HG02678 (cell line): ENCODE results near the gene HDAC4.

Experiments used
- ATAC-seq: cut with Tn5 transposase; IDR thresholded peaks from one replicate; pipeline ENCODE4 v1.9.1; 2021; ENCODE audit warnings: mild to moderate bottlenecking, moderate library complexity; ENCODE audit not compliant: unreplicated experiment

Gene HDAC4

GRCh38 chr2:239398521-239398921 lies 2.3 kb downstream of the HDAC4 start:
- ATAC-seq, result no peak

- no peak for ATAC-seq
These were observed 2.8 kb downstream of the HDAC4 start for GRCh38 chr2:239397931-239398471.

GRCh38 chr2:239396881-239397681 lies 3.7 kb downstream of the HDAC4 start:
- no peak for ATAC-seq

GRCh38 chr2:239395524-239395923 lies 5.3 kb downstream of the HDAC4 start:
- ATAC-seq, result no peak

- ATAC-seq, result no peak
These were observed 5.8 kb downstream of the HDAC4 start for GRCh38 chr2:239394978-239395377.

GRCh38 chr2:239394346-239394945 lies 6.4 kb downstream of the HDAC4 start:
- ATAC-seq, result no peak

GRCh38 chr2:239393941-239394340 lies 6.9 kb downstream of the HDAC4 start:
- ATAC-seq, result no peak

GRCh38 chr2:239393388-239393940 lies 7.4 kb downstream of the HDAC4 start:
- no peak for ATAC-seq

GRCh38 chr2:239392688-239393387 lies 8.0 kb downstream of the HDAC4 start:
- ATAC-seq, result no peak

GRCh38 chr2:239392072-239392357 lies 8.8 kb downstream of the HDAC4 start:
- ATAC-seq, result no peak

GRCh38 chr2:239391286-239392071 lies 9.3 kb downstream of the HDAC4 start:
- no peak for ATAC-seq

GRCh38 chr2:239390546-239391285 lies 10.1 kb downstream of the HDAC4 start:
- no peak for ATAC-seq

GRCh38 chr2:239389414-239390329 lies 11.1 kb downstream of the HDAC4 start:
- no peak for ATAC-seq

GRCh38 chr2:239388236-239389151 lies 12.3 kb downstream of the HDAC4 start:
- ATAC-seq, result no peak

GRCh38 chr2:239387811-239388210 lies 13.0 kb downstream of the HDAC4 start:
- no peak for ATAC-seq

- no peak for ATAC-seq
These were observed 13.9 kb downstream of the HDAC4 start for GRCh38 chr2:239386872-239387445.

GRCh38 chr2:239386001-239386670 lies 14.7 kb downstream of the HDAC4 start:
- no peak for ATAC-seq
